ENCODE data around the gene RAB6B. TPM values are rescaled to one million over a fixed set of nuclear protein-coding genes. Genes with fewer than 3 reads are reported as not detected.

Gene RAB6B
- total and polyA plus RNA-seq, 2 of the 4 experiments (the other 2 are of a cell fraction) = 0.18 to 1.2 TPM

GRCh38 chr3:133853925-133854227, 41.8 kb downstream of the RAB6B start:
- H3K36me3 ChIP-seq (ENCODE audit: control insufficient read depth, insufficient read depth, low read length) = no peaks in the 10 kb centered on the region
- dilution Hi-C loops (cut with HindIII; ENCODE audit: low sequenced_read_pairs, unreplicated experiment) = no loop called here
- TF ChIP-seq MAZ (IDR thresholded peaks at IDR 0.05; ENCODE audit: borderline replicate concordance, low read depth, low read length) (no peak), RCOR1 (IDR thresholded peaks at IDR 0.05; ENCODE audit: insufficient replicate concordance, low read length) (no peak), NFE2L2 (IDR thresholded peaks at IDR 0.05; ENCODE audit: low read depth, low read length) (no peak), FOS (IDR thresholded peaks at IDR 0.05; ENCODE audit: low read depth, low read length) (no peak), CTCF (conservative IDR thresholded peaks at IDR 0.05; ENCODE audit: low read depth, low read length) (no peak), MAFK (IDR thresholded peaks at IDR 0.05; ENCODE audit: low read depth, low read length) (no peak), MXI1 (IDR thresholded peaks at IDR 0.05; ENCODE audit: borderline replicate concordance, low read depth, low read length) (no peak), ELK1 (IDR thresholded peaks at IDR 0.05; ENCODE audit: borderline replicate concordance, low read depth, low read length) (no peak), POLR2A (IDR thresholded peaks at IDR 0.05; ENCODE audit: low read depth, low read length) (no peak), USF2 (IDR thresholded peaks at IDR 0.05; ENCODE audit: low read depth, low read length) (no peak), CEBPB (IDR thresholded peaks at IDR 0.05; ENCODE audit: low read depth, low read length) (no peak)
- H3K56ac ChIP-seq (ENCODE audit: extremely low read depth, insufficient read depth, low read length) = no peak overlapping the region
- H2BK5ac ChIP-seq (ENCODE audit: low read depth, low read length, poor library complexity, severe bottlenecking) = no peak overlapping the region
- no peak overlapping the region for H2AK9ac ChIP-seq (replicated peaks; ENCODE audit: low read depth, low read length, poor library complexity)
- H4K8ac ChIP-seq (ENCODE audit: low read depth in 2 of 2, low read length in 2 of 2) = no peak overlapping the region
- no peak overlapping the region for H4K91ac ChIP-seq (ENCODE audit: insufficient read depth, low read depth, low read length)
- CTCF ChIA-PET = no interaction called here
- intact Hi-C loops (cut with micrococcal nuclease) = no loop called here
- H2BK20ac ChIP-seq (ENCODE audit: low read depth, low read length) = no peak overlapping the region
- H3K4me2 ChIP-seq (ENCODE audit: low read depth, low read length) = no peak overlapping the region
- H3K14ac ChIP-seq (replicated peaks; ENCODE audit: low read depth, low read length) = no peak overlapping the region
- no peaks in the 10 kb centered on the region for H3K4me1 ChIP-seq (ENCODE audit: control insufficient read depth, insufficient read depth, low read length)
- no peak overlapping the region for H3K18ac ChIP-seq (ENCODE audit: low read depth, low read length)
- H2BK15ac ChIP-seq (ENCODE audit: low read depth, low read length) = no peak overlapping the region
- ATAC-seq (ENCODE audit: low read depth) (no peak; the same call in 1 of the 2 replicates), DNase-seq (no peak)
- H4K5ac ChIP-seq (ENCODE audit: low read depth, low read length) = no peak overlapping the region
- H3K9me1 ChIP-seq (ENCODE audit: insufficient read depth, low read length) = no peaks in the 10 kb centered on the region
- BruUV-seq (replicated peaks) = no TSS peak
- H3K23ac ChIP-seq (ENCODE audit: low read depth, low read length) = no peak overlapping the region
- no peak overlapping the region for H3K4me3 ChIP-seq (ENCODE audit: insufficient read depth, low read depth, low read length)
- no peak overlapping the region for H2AFZ ChIP-seq (replicated peaks; ENCODE audit: low read length, poor library complexity)
- no peak overlapping the region for H2BK120ac ChIP-seq (ENCODE audit: low read depth, low read length)
- WGBS, 2 experiments (ENCODE audit: extremely low coverage in 2 of 2, insufficient read length in 1 of 2) = 30% methylated on average over 2 of the region's 2 CpGs; no CpG with 5 or more reads in 1 of the 2 experiments
- H3K9ac ChIP-seq (ENCODE audit: low read depth, low read length) = no peak overlapping the region
- in situ Hi-C loops (cut with MboI; ENCODE audit: low sequenced_read_pairs) = no loop called here
- H3K27me3 ChIP-seq (ENCODE audit: control insufficient read depth, insufficient read depth, low read length) = peaks cover 17% of the 10 kb centered on the region
- no peak overlapping the region for H2AK5ac ChIP-seq (ENCODE audit: low read depth, low read length)
- H4K20me1 ChIP-seq (ENCODE audit: insufficient read depth, low read length) = no peaks in the 10 kb centered on the region
- no peaks in the 10 kb centered on the region for H3K9me3 ChIP-seq (ENCODE audit: control insufficient read depth, insufficient read depth, low read length)
- POLR2A ChIA-PET (ENCODE audit: unreplicated experiment) = no interaction called here
- H3K27ac ChIP-seq (ENCODE audit: insufficient read depth, low read length) = no peak overlapping the region
- H3K4ac ChIP-seq (ENCODE audit: low read depth, low read length) = no peak overlapping the region
- H3K79me1 ChIP-seq (ENCODE audit: low read depth in 1 of 2, low read length in 2 of 2) = no peaks in the 10 kb centered on the region
